ENCODE data around the gene CHD3.

- TF ChIP-seq CTCF (IDR thresholded peaks at IDR 0.05; ENCODE audit: borderline replicate concordance, extremely low read depth, low read length, poor library complexity, severe bottlenecking) (no peak), EZH2 (IDR thresholded peaks at IDR 0.05; ENCODE audit: borderline replicate concordance, low read depth, low read length, severe bottlenecking) (no peak)
These were observed 43.3 kb downstream of the CHD3 start, which contains the start of the genes CNTROB and TRAPPC1 for GRCh38 chr17:7931709-7932482.

All from DND-41 (cell line).